Ishikawa (cell line): ENCODE data around the gene POLR1H.

Experiments
- CEBPB ChIP-seq: IDR thresholded peaks from 2 replicates; pipeline ENCODE4 v1.6.1; 2012
- CREB1 ChIP-seq: IDR thresholded peaks from 2 replicates; pipeline ENCODE4 v1.6.1; 2012; ENCODE audit warnings: low read depth
- EGR1 ChIP-seq: IDR thresholded peaks from 2 replicates; pipeline ENCODE4 v1.6.1; 2012
- EP300 ChIP-seq: IDR thresholded peaks from 2 replicates; pipeline ENCODE4 v1.6.1; 2012; ENCODE audit warnings: borderline replicate concordance
- FOXM1 ChIP-seq: IDR thresholded peaks from 2 replicates; pipeline ENCODE4 v1.6.1; 2012; ENCODE audit warnings: low read depth, borderline replicate concordance
- MAX ChIP-seq: IDR thresholded peaks from 2 replicates; pipeline ENCODE4 v1.6.1; 2012
- NFIC ChIP-seq: IDR thresholded peaks from 2 replicates; pipeline ENCODE4 v1.6.1; 2012
- RAD21 ChIP-seq: IDR thresholded peaks from 2 replicates; pipeline ENCODE4 v1.6.1; 2012; ENCODE audit warnings: low read depth
- REST ChIP-seq: IDR thresholded peaks from 2 replicates; pipeline ENCODE4 v1.6.1; 2012; ENCODE audit warnings: low read depth, mild to moderate bottlenecking
- TAF1 ChIP-seq: IDR thresholded peaks from 2 replicates; pipeline ENCODE4 v1.6.1; 2012; ENCODE audit warnings: low read depth, mild to moderate bottlenecking
- TCF12 ChIP-seq: IDR thresholded peaks from 2 replicates; pipeline ENCODE4 v1.6.1; 2012; ENCODE audit warnings: low read depth
- TEAD4 ChIP-seq: IDR thresholded peaks from 2 replicates; pipeline ENCODE4 v1.6.1; 2012
- USF1 ChIP-seq: IDR thresholded peaks from 2 replicates; pipeline ENCODE4 v1.6.1; 2012
- YY1 ChIP-seq: IDR thresholded peaks from 2 replicates; pipeline ENCODE4 v1.6.1; 2012; ENCODE audit warnings: low read depth
- ZBTB7A ChIP-seq: IDR thresholded peaks from 2 replicates; pipeline ENCODE4 v1.6.1; 2012; ENCODE audit warnings: low read depth

POLR1H gene

GRCh38 chr6:30055513-30055912, 5.6 kb upstream of the POLR1H start:
- TF ChIP-seq REST (no peak), CEBPB (no peak), RAD21 (no peak), TCF12 (no peak), FOXM1 (no peak), MAX (no peak)

GRCh38 chr6:30060606-30061091, 416 bp upstream of the POLR1H start:
- TF ChIP-seq USF1 (no peak), CREB1 (no peak), EGR1 (no peak; the same call in 1 of the 2 replicates), YY1 (no peak), CEBPB (no peak), FOXM1 (no peak), REST (no peak), TCF12 (no peak), TEAD4 (no peak), TAF1 (no peak), NFIC (no peak), RAD21 (no peak), MAX (no peak; the same call in 1 of the 2 replicates), EP300 (no peak), ZBTB7A (no peak)

GRCh38 chr6:30061858-30062458, 893 bp downstream of the POLR1H start:
- TF ChIP-seq EGR1, result no peak
- TF ChIP-seq CREB1, result no peak
- no peak for TF ChIP-seq TCF12
- no peak for TF ChIP-seq EP300
- no peak for TF ChIP-seq USF1
- TF ChIP-seq REST, result no peak
- TF ChIP-seq TEAD4, result no peak
- no peak for TF ChIP-seq RAD21

GRCh38 chr6:30062471-30063178, 1.6 kb downstream of the POLR1H start:
- TF ChIP-seq NFIC (no peak), REST (no peak), YY1 (no peak), RAD21 (no peak), EGR1 (no peak), TCF12 (no peak), TAF1 (no peak), ZBTB7A (no peak), CEBPB (no peak), TEAD4 (no peak), USF1 (no peak), EP300 (no peak), CREB1 (no peak)
